ENCODE data around the gene SLC7A9. TPM values are rescaled to one million over a fixed set of nuclear protein-coding genes. Genes with fewer than 3 reads are reported as not detected.

Gene SLC7A9
- total RNA-seq, 4 donors from 2014 or later, result 0.33 to 0.78 (median 0.52) TPM; not detected in 1

GRCh38 chr19:32824191-32824751, 45.3 kb downstream of the SLC7A9 start:
- TF ChIP-seq POLR2A (IDR thresholded peaks at IDR 0.05; ENCODE audit: low read depth) (no peak), EP300 (IDR thresholded peaks at IDR 0.05) (no peak), CTCF (IDR thresholded peaks at IDR 0.05) (no peak), POLR2AphosphoS5 (IDR thresholded peaks at IDR 0.05) (no peak)
- Histone ChIP-seq H3K4me3 (no peak overlapping the region), H3K9me3 (no peaks in the 10 kb centered on the region), H3K4me1 (no peaks in the 10 kb centered on the region), H3K27me3 (peaks cover 0 to 49% (median 0%) of the 10 kb centered on the region in 4 donors), H3K27ac (replicated peaks in 1 of 4) (no peak overlapping the region), H3K36me3 (peaks cover 0 to 8% (median 3%) of the 10 kb centered on the region in 4 donors)
- WGBS, result 5% methylated on average over 3 of the region's 20 CpGs
- DNase-seq (ENCODE audit: extremely low spot score), result no peak
- intact Hi-C loops (cut with DNase I), result no loop called here

DNA sequence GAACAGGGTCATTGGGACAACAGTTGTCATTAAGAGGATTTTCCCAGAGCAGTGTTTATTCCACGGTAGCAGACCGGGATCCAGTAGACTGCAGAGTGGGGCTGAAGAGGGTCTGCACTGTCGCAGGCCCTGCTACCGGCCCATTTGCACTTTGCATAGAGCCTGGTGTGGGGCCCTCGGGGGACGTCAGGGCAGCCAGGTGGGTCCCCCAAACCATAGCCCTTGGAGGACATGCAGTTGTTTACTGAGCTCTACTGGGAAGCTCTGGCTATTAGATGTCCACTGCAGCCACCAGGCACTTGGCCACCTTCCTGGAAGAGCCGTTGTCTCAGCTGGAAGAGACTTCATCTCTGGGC, 45.8 kb downstream of the SLC7A9 start:
- intact Hi-C loops (cut with DNase I), result no loop called here
- Histone ChIP-seq H3K36me3 (peaks cover 0 to 6% (median 1%) of the 10 kb centered on the region in 4 donors), H3K27me3 (peaks cover 0 to 49% (median 0%) of the 10 kb centered on the region in 4 donors), H3K4me1 (no peaks in the 10 kb centered on the region), H3K4me3 (no peak overlapping the region), H3K27ac (replicated peaks in 1 of 4) (no peak overlapping the region), H3K9me3 (no peaks in the 10 kb centered on the region)
- DNase-seq (ENCODE audit: extremely low spot score), result no peak
- no peak for TF ChIP-seq POLR2A (IDR thresholded peaks at IDR 0.05; ENCODE audit: low read depth)
- no peak for TF ChIP-seq POLR2AphosphoS5 (IDR thresholded peaks at IDR 0.05)
- TF ChIP-seq EP300 (IDR thresholded peaks at IDR 0.05), result no peak
- no peak for TF ChIP-seq CTCF (IDR thresholded peaks at IDR 0.05)
- WGBS, result 79% methylated on average over 3 of the region's 7 CpGs

- 81% methylated on average over 13 of the region's 14 CpGs for WGBS
- Histone ChIP-seq H3K4me3 (no peak overlapping the region), H3K27me3 (peaks cover 0 to 49% (median 0%) of the 10 kb centered on the region in 4 donors), H3K36me3 (peaks cover 0 to 2% (median 0%) of the 10 kb centered on the region in 4 donors), H3K4me1 (no peaks in the 10 kb centered on the region), H3K9me3 (no peaks in the 10 kb centered on the region), H3K27ac (replicated peaks in 1 of 4) (no peak overlapping the region)
- no peak for DNase-seq (ENCODE audit: extremely low spot score)
- intact Hi-C loops (cut with DNase I), result no loop called here
- no peak for TF ChIP-seq POLR2A (IDR thresholded peaks at IDR 0.05; ENCODE audit: low read depth)
- TF ChIP-seq EP300 (IDR thresholded peaks at IDR 0.05), result no peak
- TF ChIP-seq CTCF (IDR thresholded peaks at IDR 0.05), result no peak
- no peak for TF ChIP-seq POLR2AphosphoS5 (IDR thresholded peaks at IDR 0.05)
These were observed 46.4 kb downstream of the SLC7A9 start for GRCh38 chr19:32822916-32823746.

DNA sequence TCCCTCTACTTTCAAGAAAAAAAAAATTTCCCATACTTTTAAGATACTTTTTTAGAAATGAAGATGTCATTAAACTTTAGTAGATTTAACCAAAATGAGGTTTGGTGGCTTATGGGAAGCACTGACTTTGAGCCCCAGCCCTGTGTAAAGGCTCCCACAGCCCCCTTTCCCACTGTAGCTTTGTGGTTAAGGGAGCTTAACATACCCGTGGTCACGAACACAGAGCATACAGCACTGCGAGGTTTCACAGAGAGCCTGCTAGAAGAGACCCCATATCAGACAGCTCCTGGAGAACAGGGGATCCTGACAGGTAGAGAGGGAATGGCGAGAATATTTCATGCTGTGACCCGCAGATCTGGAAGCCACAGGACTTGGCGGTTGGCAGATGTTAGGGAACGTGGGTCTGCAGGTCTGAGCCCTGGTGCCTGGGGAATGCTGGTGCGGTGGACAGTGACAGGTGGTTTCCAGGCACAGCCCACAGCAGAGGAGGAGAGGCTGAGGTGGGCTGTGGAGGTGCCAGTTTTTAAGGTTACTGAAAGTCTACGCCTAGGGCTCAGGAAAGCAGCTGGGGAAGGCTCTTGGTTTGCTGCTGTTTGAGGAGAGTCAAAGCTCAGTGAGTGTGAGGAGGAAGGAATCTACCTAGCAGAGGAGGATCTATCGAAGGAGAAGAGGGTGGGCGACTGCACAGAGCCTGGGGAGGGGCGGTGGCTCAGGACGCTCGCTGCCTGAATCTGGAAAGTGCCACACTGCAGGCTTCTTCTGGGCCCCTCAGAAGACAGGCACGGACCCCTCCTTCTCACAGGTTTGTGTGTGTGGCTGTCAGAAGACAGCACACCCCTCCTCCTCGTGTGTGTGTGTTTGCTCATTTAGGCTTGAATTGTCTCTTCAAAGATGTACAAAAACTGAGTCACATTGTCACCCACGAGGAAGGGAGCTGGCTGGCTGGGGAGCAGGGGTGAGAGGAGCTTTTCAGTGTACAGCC, 49.9 kb downstream of the SLC7A9 start:
- no peaks in the 10 kb centered on the region for H3K4me1 ChIP-seq
- no peaks in the 10 kb centered on the region for H3K36me3 ChIP-seq
- no peak for TF ChIP-seq POLR2AphosphoS5 (IDR thresholded peaks at IDR 0.05)
- TF ChIP-seq CTCF (IDR thresholded peaks at IDR 0.05), result no peak
- no peak for TF ChIP-seq POLR2A (IDR thresholded peaks at IDR 0.05; ENCODE audit: low read depth)
- no peak for TF ChIP-seq EP300 (IDR thresholded peaks at IDR 0.05)
- H3K9me3 ChIP-seq, result no peaks in the 10 kb centered on the region
- intact Hi-C loops (cut with DNase I), result no loop called here
- no peak for DNase-seq (ENCODE audit: extremely low spot score)
- WGBS, result 59% methylated on average over 17 of the region's 17 CpGs
- no peak overlapping the region for H3K27ac ChIP-seq (replicated peaks in 1 of 4)
- peaks cover 0 to 55% (median 0%) of the 10 kb centered on the region in 4 donors for H3K27me3 ChIP-seq
- H3K4me3 ChIP-seq, result no peak overlapping the region

All from esophagus muscularis mucosa (tissue), 4 donors.